SK-N-SH (cell line): Measurements from ENCODE around the gene NIPAL4. TPM values are rescaled to one million over a fixed set of nuclear protein-coding genes. Genes with fewer than 3 reads are reported as not detected.

ENCODE experiments used
- CTCF ChIA-PET: fragments of 300-600, 350-600 bp; formaldehyde crosslinking; extraction: SDS; loops from one replicate; lab custom pipeline; 2021; lab: Yijun Ruan, JAX
- POLR2A ChIA-PET: fragments of 350-600 bp; sonication (Branson Sonifier 250); formaldehyde crosslinking; extraction: SDS; loops from one replicate; lab custom pipeline; 2020; ENCODE audit warnings: antibody characterized with exemption, inconsistent platforms; lab: Yijun Ruan, JAX
- DNase-seq: peaks from one replicate; pipeline ENCODE4 v3.0.0; 2012
- H2AFZ ChIP-seq: fragments of 200-600 bp; sonication (generic); 2 replicates; pipeline ENCODE4 v1.8.1; 2016; ENCODE audit warnings: antibody characterized with exemption, mild to moderate bottlenecking, low read depth
- H3F3A ChIP-seq: fragments of 200-600 bp; sonication (generic); replicated peaks from 2 replicates; pipeline ENCODE3; 2016; ENCODE audit warnings: antibody characterized with exemption, mild to moderate bottlenecking; ENCODE audit not compliant: insufficient read depth
- H3K27ac ChIP-seq, 2 experiments: fragments of 200-500 bp in 1 of 2; fragments of 200-600 bp in 1 of 2; sonication (Bioruptor generic) in 1 of 2; sonication (generic), shearing (Covaris generic) in 1 of 2; 2 replicates each; pipeline versions ENCODE4 v1.5.1 to v1.6.1; 2014 to 2016; ENCODE audit warnings: low read depth in 2 of 2, inconsistent platforms in 1 of 2, low read length in 1 of 2, mild to moderate bottlenecking in 1 of 2, mixed read lengths in 1 of 2
- H3K27me3 ChIP-seq: fragments of 200-600 bp; sonication (generic), shearing (Covaris generic); 2 replicates; pipeline ENCODE4 v1.6.1; 2016; ENCODE audit warnings: mixed run types; ENCODE audit not compliant: insufficient read depth
- H3K36me3 ChIP-seq, 2 experiments: fragments of 200-500 bp in 1 of 2; fragments of 200-600 bp in 1 of 2; sonication (Bioruptor generic) in 1 of 2; sonication (generic) in 1 of 2; replicated peaks in 1 of 2; 2 replicates each; pipeline versions ENCODE3 to v1.5.1; 2014 to 2016; ENCODE audit warnings: low read length in 1 of 2, mild to moderate bottlenecking in 1 of 2; ENCODE audit not compliant: insufficient read depth in 2 of 2, control insufficient read depth in 1 of 2
- H3K4me1 ChIP-seq, 2 experiments: fragments of 200-500 bp in 1 of 2; fragments of 200-600 bp in 1 of 2; sonication (Bioruptor generic) in 1 of 2; sonication (generic), shearing (Covaris generic) in 1 of 2; 2 replicates each; pipeline versions ENCODE4 v1.5.1 to v1.6.1; 2014 to 2016; ENCODE audit warnings: low read depth in 1 of 2, low read length in 1 of 2, mixed run types in 1 of 2; ENCODE audit not compliant: insufficient read depth in 2 of 2, control insufficient read depth in 1 of 2
- H3K4me2 ChIP-seq: fragments of 200-600 bp; sonication (generic), shearing (Covaris generic); 2 replicates; pipeline ENCODE4 v1.6.1; 2017; ENCODE audit warnings: mixed run types
- H3K4me3 ChIP-seq, 2 experiments: fragments of 200-500 bp in 1 of 2; fragments of 200-600 bp in 1 of 2; sonication (Bioruptor generic) in 1 of 2; sonication (generic), shearing (Covaris generic) in 1 of 2; 2 replicates each; pipeline versions ENCODE4 v1.5.1 to v1.8.1; 2014 to 2016; ENCODE audit warnings: low read depth in 2 of 2, inconsistent platforms in 1 of 2, low read length in 1 of 2, mild to moderate bottlenecking in 1 of 2, mixed read lengths in 1 of 2, moderate library complexity in 1 of 2
- H3K79me2 ChIP-seq: fragments of 200-600 bp; sonication (generic); 2 replicates; pipeline ENCODE4 v1.8.1; 2017; ENCODE audit warnings: mild to moderate bottlenecking; ENCODE audit not compliant: insufficient read depth
- H3K9ac ChIP-seq: fragments of 200-600 bp; sonication (generic); 2 replicates; pipeline ENCODE4 v1.6.1; 2017; ENCODE audit warnings: mixed run types
- H3K9me2 ChIP-seq: fragments of 200-600 bp; sonication (generic); 2 replicates; pipeline ENCODE4 v1.6.1; 2017; ENCODE audit warnings: mixed run types
- H3K9me3 ChIP-seq: fragments of 200-600 bp; sonication (generic); 2 replicates; pipeline ENCODE4 v1.6.1; 2017; ENCODE audit warnings: mixed run types, mild to moderate bottlenecking, moderate library complexity
- H4K20me1 ChIP-seq: fragments of 200-600 bp; sonication (generic); 2 replicates; pipeline ENCODE4 v1.6.1; 2017; ENCODE audit warnings: mild to moderate bottlenecking, mixed run types; ENCODE audit not compliant: insufficient read depth
- CHD2 ChIP-seq: fragments of 150-350 bp; IDR thresholded peaks from 2 replicates; pipeline ENCODE4 v1.6.1; 2018; ENCODE audit warnings: low read length; ENCODE audit not compliant: partially characterized antibody
- ELF1 ChIP-seq: IDR thresholded peaks from 2 replicates; pipeline ENCODE4 v1.4.0; 2012
- EP300 ChIP-seq, 2 experiments: IDR thresholded peaks; 2 replicates each; pipeline versions ENCODE4 v1.4.0 to v1.6.1; 2012; ENCODE audit warnings: borderline replicate concordance in 1 of 2, low read depth in 1 of 2, low read length in 1 of 2
- EZH2phosphoT487 ChIP-seq: fragments of 200-600 bp; sonication (generic); IDR thresholded peaks from 2 replicates; pipeline ENCODE4 v1.6.1; 2017; ENCODE audit warnings: low read depth, mixed run types, mild to moderate bottlenecking, antibody characterized with exemption, moderate library complexity, borderline replicate concordance
- FOXM1 ChIP-seq: IDR thresholded peaks from 2 replicates; pipeline ENCODE4 v1.4.0; 2012; ENCODE audit warnings: low read depth, mild to moderate bottlenecking
- GABPA ChIP-seq: IDR thresholded peaks from 2 replicates; pipeline ENCODE4 v1.4.0; 2012; ENCODE audit warnings: low read depth, mild to moderate bottlenecking
- IRF3 ChIP-seq: fragments of 150-350 bp; IDR thresholded peaks from 2 replicates; pipeline ENCODE4 v1.6.1; 2016; ENCODE audit warnings: mild to moderate bottlenecking, low read depth, low read length
- MAX ChIP-seq: IDR thresholded peaks from 2 replicates; pipeline ENCODE4 v1.4.0; 2012; ENCODE audit warnings: low read depth
- MXI1 ChIP-seq: IDR thresholded peaks from 2 replicates; pipeline ENCODE4 v1.6.1; 2012; ENCODE audit warnings: mild to moderate bottlenecking, low read depth, low read length, improper control_type of control experiment
- NFIC ChIP-seq: IDR thresholded peaks from 2 replicates; pipeline ENCODE4 v1.4.0; 2012; ENCODE audit warnings: borderline replicate concordance
- NRF1 ChIP-seq: IDR thresholded peaks from 2 replicates; pipeline ENCODE4 v1.6.1; 2012; ENCODE audit warnings: low read depth, mild to moderate bottlenecking, low read length
- RAD21 ChIP-seq: IDR thresholded peaks from 2 replicates; pipeline ENCODE4 v1.6.1; 2012; ENCODE audit warnings: mild to moderate bottlenecking, low read length
- RCOR1 ChIP-seq: fragments of 150-350 bp; IDR thresholded peaks from 2 replicates; pipeline ENCODE4 v1.6.1; 2017; ENCODE audit warnings: antibody characterized with exemption, low read length
- REST ChIP-seq: IDR thresholded peaks from 2 replicates; pipeline ENCODE4 v1.6.1; 2012; ENCODE audit warnings: mild to moderate bottlenecking, low read depth, low read length, moderate library complexity
- RFX5 ChIP-seq: IDR thresholded peaks from 2 replicates; pipeline ENCODE4 v1.6.1; 2012; ENCODE audit warnings: mild to moderate bottlenecking, improper control_type of control experiment, low read length
- SIN3A ChIP-seq: IDR thresholded peaks from 2 replicates; pipeline ENCODE4 v1.6.1; 2012; ENCODE audit warnings: low read depth, mild to moderate bottlenecking, low read length, moderate library complexity, borderline replicate concordance
- SMC3 ChIP-seq: IDR thresholded peaks from 2 replicates; pipeline ENCODE4 v1.6.1; 2012; ENCODE audit warnings: low read depth, low read length, improper control_type of control experiment
- TAF1 ChIP-seq: IDR thresholded peaks from 2 replicates; pipeline ENCODE4 v1.6.1; 2012; ENCODE audit warnings: low read depth, mild to moderate bottlenecking, low read length, moderate library complexity, borderline replicate concordance
- TEAD4 ChIP-seq: IDR thresholded peaks from 2 replicates; pipeline ENCODE4 v1.4.0; 2012; ENCODE audit warnings: mild to moderate bottlenecking, borderline replicate concordance; ENCODE audit not compliant: insufficient read depth
- USF1 ChIP-seq: IDR thresholded peaks from 2 replicates; pipeline ENCODE4 v1.4.0; 2012; ENCODE audit warnings: low read depth, borderline replicate concordance
- USF2 ChIP-seq: fragments of 150-350 bp; IDR thresholded peaks from 2 replicates; pipeline ENCODE4 v1.6.1; 2017; ENCODE audit warnings: antibody characterized with exemption, low read length, low read depth, borderline replicate concordance
- YY1 ChIP-seq: IDR thresholded peaks from 2 replicates; pipeline ENCODE4 v1.4.0; 2012; ENCODE audit warnings: low read depth, mild to moderate bottlenecking
- WGBS: methylation state at CpG from one replicate; pipeline ENCODE4 v1.1.6; 2017; ENCODE audit warnings: low lambda C conversion rate; 5-methylcytosine and 5-hydroxymethylcytosine counted together
- polyA plus RNA-seq, 3 experiments: library from polyadenylated mRNA; depleted of rRNA; stranded (reverse); fragments of >200 nt; gene quantifications; 2 replicates each; pipeline ENCODE4 v1.2.3, GENCODE V29; 2012

NIPAL4 gene
- polyA plus RNA-seq, 1 of the 3 experiments (the other 2 are of a cell fraction): 2.3 TPM

GRCh38 chr5:157484768-157485167, 24.8 kb downstream of the NIPAL4 start:
- Histone ChIP-seq H3K9me2 (no peaks in the 10 kb centered on the region), H3K9me3 (no peaks in the 10 kb centered on the region), H3K27ac (no peak overlapping the region), H3K27me3 (no peaks in the 10 kb centered on the region), H3K4me3 (no peak overlapping the region), H2AFZ (no peak overlapping the region), H3K4me1 (no peaks in the 10 kb centered on the region), H4K20me1 (peaks cover 6% of the 10 kb centered on the region; the same call in 1 of the 2 replicates), H3K4me2 (no peak overlapping the region), H3K79me2 (peaks cover 24% of the 10 kb centered on the region; the same call in 1 of the 2 replicates), H3K36me3 (peaks cover 53 to 69% of the 10 kb centered on the region in 2 experiments), H3F3A (peaks cover 39% of the 10 kb centered on the region), H3K9ac (no peak overlapping the region)
- ChIA-PET CTCF (interaction anchor here (0.8 to 2.2 kb wide), 8 partner anchors 8 to 232 kb away, joined by 3 to 14 read pairs (median 3); no protein-coding TSS in a partner anchor), POLR2A (no interaction called here)
- TF ChIP-seq TAF1 (no peak), RCOR1 (no peak), SIN3A (no peak), GABPA (no peak), TEAD4 (no peak), USF1 (no peak), MXI1 (no peak), RFX5 (no peak), ELF1 (no peak), CHD2 (no peak), RAD21 (no peak)
- WGBS: 85% methylated on average over 3 of the region's 5 CpGs
- no peak for DNase-seq

GRCh38 chr5:157485340-157485739, 25.3 kb downstream of the NIPAL4 start:
- H3F3A ChIP-seq: peaks cover 38% of the 10 kb centered on the region
- no peak overlapping the region for H3K4me2 ChIP-seq
- H3K4me1 ChIP-seq: no peaks in the 10 kb centered on the region
- no peaks in the 10 kb centered on the region for H3K9me3 ChIP-seq
- POLR2A ChIA-PET: no interaction called here
- H3K9me2 ChIP-seq: no peaks in the 10 kb centered on the region
- no peak overlapping the region for H3K4me3 ChIP-seq
- peaks cover 24% of the 10 kb centered on the region; the same call in 1 of the 2 replicates for H3K79me2 ChIP-seq
- H3K27ac ChIP-seq: no peak overlapping the region
- peaks cover 54 to 74% of the 10 kb centered on the region in 2 experiments for H3K36me3 ChIP-seq
- no peak for DNase-seq
- peaks cover 6% of the 10 kb centered on the region; the same call in 1 of the 2 replicates for H4K20me1 ChIP-seq
- H2AFZ ChIP-seq: no peak overlapping the region
- WGBS: 90% methylated on average over 2 of the region's 2 CpGs
- no peak for TF ChIP-seq REST
- no peak for TF ChIP-seq YY1
- TF ChIP-seq MXI1: no peak
- no peak for TF ChIP-seq FOXM1
- TF ChIP-seq IRF3: no peak
- no peak for TF ChIP-seq RAD21
- TF ChIP-seq EP300 (IDR thresholded peaks at IDR 0.05; ENCODE audit: borderline replicate concordance in 1 of 2, low read depth in 1 of 2, low read length in 1 of 2): no peak
- TF ChIP-seq NRF1: no peak
- no peak for TF ChIP-seq CHD2
- TF ChIP-seq EZH2phosphoT487: no peak
- no peak for TF ChIP-seq MAX
- no peak for TF ChIP-seq RCOR1
- TF ChIP-seq NFIC: no peak
- no peak for TF ChIP-seq USF2
- TF ChIP-seq ELF1: no peak
- TF ChIP-seq SMC3: no peak
- H3K9ac ChIP-seq: no peak overlapping the region
- H3K27me3 ChIP-seq: no peaks in the 10 kb centered on the region
- CTCF ChIA-PET: interaction anchor here (0.8 to 2.2 kb wide), 7 partner anchors 9 to 233 kb away, joined by 3 to 14 read pairs (median 3); no protein-coding TSS in a partner anchor
